ENCODE data around the gene RABGGTA. TPM values are rescaled to one million over a fixed set of nuclear protein-coding genes. Genes with fewer than 3 reads are reported as not detected.

Gene RABGGTA
- total RNA-seq, 1 experiment from 2014 or later: 27.1 TPM

GRCh38 chr14:24291446-24292117 lies 20.2 kb upstream of the RABGGTA start:
- H3K27me3 ChIP-seq (replicated peaks; ENCODE audit: control insufficient read depth, insufficient read depth, low read length): no peaks in the 10 kb centered on the region
- no peak overlapping the region for H3K27ac Mint-ChIP-seq (ENCODE audit: unreplicated experiment)
- H3K4me1 Mint-ChIP-seq (ENCODE audit: low read depth, unreplicated experiment): no peaks in the 10 kb centered on the region
- H3K36me3 Mint-ChIP-seq (ENCODE audit: insufficient read depth, unreplicated experiment): peaks cover 20% of the 10 kb centered on the region
- no peak for DNase-seq
- intact Hi-C loops (cut with micrococcal nuclease; ENCODE audit: unreplicated experiment): no loop called here
- H3K4me1 ChIP-seq: no peaks in the 10 kb centered on the region; the same call in 1 of the 2 replicates
- no TSS peak for BruUV-seq (replicated peaks)
- H3K4me3 Mint-ChIP-seq (ENCODE audit: unreplicated experiment): no peak overlapping the region
- H3K9me3 ChIP-seq: no peaks in the 10 kb centered on the region
- peaks cover 3% of the 10 kb centered on the region for H3K36me3 ChIP-seq (ENCODE audit: control insufficient read depth, insufficient read depth, low read length)
- CTCF ChIA-PET: interaction anchor here (0.9 to 1.5 kb wide), 2 partner anchors 20 to 223 kb away, joined by 3 read pairs; partner anchors contain the start of gene RABGGTA
- POLR2A ChIA-PET: no interaction called here
- H3K4me3 ChIP-seq (ENCODE audit: low read depth, low read length): no peak overlapping the region
- H3K9me3 Mint-ChIP-seq (ENCODE audit: unreplicated experiment): no peaks in the 10 kb centered on the region
- no peak for TF ChIP-seq CTCF (IDR thresholded peaks at IDR 0.05; ENCODE audit: insufficient read depth in 1 of 2, low read depth in 1 of 2, low read length in 1 of 2, severe bottlenecking in 1 of 2, unreplicated experiment in 1 of 2)
- no peaks in the 10 kb centered on the region for H3K27me3 Mint-ChIP-seq (ENCODE audit: insufficient read depth, unreplicated experiment)

GRCh38 chr14:24290746-24291145 lies 19.3 kb upstream of the RABGGTA start:
- no peak overlapping the region for H3K4me3 Mint-ChIP-seq (ENCODE audit: unreplicated experiment)
- no peak for TF ChIP-seq CTCF (IDR thresholded peaks at IDR 0.05; ENCODE audit: insufficient read depth in 1 of 2, low read depth in 1 of 2, low read length in 1 of 2, severe bottlenecking in 1 of 2, unreplicated experiment in 1 of 2)
- peaks cover 17% of the 10 kb centered on the region for H3K36me3 Mint-ChIP-seq (ENCODE audit: insufficient read depth, unreplicated experiment)
- no peak overlapping the region for H3K4me3 ChIP-seq (ENCODE audit: low read depth, low read length)
- no peaks in the 10 kb centered on the region for H3K9me3 Mint-ChIP-seq (ENCODE audit: unreplicated experiment)
- no peak overlapping the region for H3K27ac Mint-ChIP-seq (ENCODE audit: unreplicated experiment)
- H3K36me3 ChIP-seq (ENCODE audit: control insufficient read depth, insufficient read depth, low read length): peaks cover 3% of the 10 kb centered on the region
- no peaks in the 10 kb centered on the region for H3K27me3 ChIP-seq (replicated peaks; ENCODE audit: control insufficient read depth, insufficient read depth, low read length)
- POLR2A ChIA-PET: no interaction called here
- BruUV-seq (replicated peaks): no TSS peak
- no peaks in the 10 kb centered on the region for H3K4me1 Mint-ChIP-seq (ENCODE audit: low read depth, unreplicated experiment)
- no peaks in the 10 kb centered on the region for H3K9me3 ChIP-seq
- intact Hi-C loops (cut with micrococcal nuclease; ENCODE audit: unreplicated experiment): no loop called here
- H3K4me1 ChIP-seq: no peaks in the 10 kb centered on the region
- H3K27me3 Mint-ChIP-seq (ENCODE audit: insufficient read depth, unreplicated experiment): no peaks in the 10 kb centered on the region
- DNase-seq: no peak
- CTCF ChIA-PET: interaction anchor here (1.1 to 1.3 kb wide), 2 partner anchors 17 to 48 kb away, joined by 3 to 4 read pairs; partner anchors contain the start of genes CIDEB and TINF2

GRCh38 chr14:24289649-24290280 lies 18.4 kb upstream of the RABGGTA start:
- BruUV-seq (replicated peaks): no TSS peak
- Mint-ChIP-seq H3K36me3 (ENCODE audit: insufficient read depth, unreplicated experiment) (peaks cover 11% of the 10 kb centered on the region), H3K27me3 (ENCODE audit: insufficient read depth, unreplicated experiment) (no peaks in the 10 kb centered on the region), H3K9me3 (ENCODE audit: unreplicated experiment) (no peaks in the 10 kb centered on the region), H3K27ac (ENCODE audit: unreplicated experiment) (no peak overlapping the region), H3K4me1 (ENCODE audit: low read depth, unreplicated experiment) (no peaks in the 10 kb centered on the region), H3K4me3 (ENCODE audit: unreplicated experiment) (no peak overlapping the region)
- ChIA-PET CTCF (interaction anchor here (1.3 kb wide), 1 partner anchor 47 kb away, joined by 4 read pairs; the partner anchor contains the start of gene TINF2), POLR2A (no interaction called here)
- no peak for TF ChIP-seq CTCF (IDR thresholded peaks at IDR 0.05; ENCODE audit: insufficient read depth in 1 of 2, low read depth in 1 of 2, low read length in 1 of 2, severe bottlenecking in 1 of 2, unreplicated experiment in 1 of 2)
- H3K4me1 ChIP-seq: no peaks in the 10 kb centered on the region
- no peaks in the 10 kb centered on the region for H3K27me3 ChIP-seq (replicated peaks; ENCODE audit: control insufficient read depth, insufficient read depth, low read length)
- H3K9me3 ChIP-seq: no peaks in the 10 kb centered on the region
- no peak overlapping the region for H3K4me3 ChIP-seq (ENCODE audit: low read depth, low read length)
- peaks cover 3% of the 10 kb centered on the region for H3K36me3 ChIP-seq (ENCODE audit: control insufficient read depth, insufficient read depth, low read length)
- no peak for DNase-seq
- intact Hi-C loops (cut with micrococcal nuclease; ENCODE audit: unreplicated experiment): no loop called here
